GM12872 (cell line): ENCODE measurements around the gene MFSD1.

Experiments used
- CTCF ChIP-seq: IDR thresholded peaks from 3 replicates; pipeline ENCODE4 v1.5.1; 2011; ENCODE audit warnings: low read depth, mild to moderate bottlenecking, low read length, moderate library complexity; ENCODE audit not compliant: insufficient read depth

MFSD1 gene

GRCh38 chr3:158771982-158772381 is 29.9 kb upstream of the MFSD1 start:
- no peak for TF ChIP-seq CTCF

GRCh38 chr3:158773166-158773565 is 28.7 kb upstream of the MFSD1 start:
- no peak for TF ChIP-seq CTCF

DNA sequence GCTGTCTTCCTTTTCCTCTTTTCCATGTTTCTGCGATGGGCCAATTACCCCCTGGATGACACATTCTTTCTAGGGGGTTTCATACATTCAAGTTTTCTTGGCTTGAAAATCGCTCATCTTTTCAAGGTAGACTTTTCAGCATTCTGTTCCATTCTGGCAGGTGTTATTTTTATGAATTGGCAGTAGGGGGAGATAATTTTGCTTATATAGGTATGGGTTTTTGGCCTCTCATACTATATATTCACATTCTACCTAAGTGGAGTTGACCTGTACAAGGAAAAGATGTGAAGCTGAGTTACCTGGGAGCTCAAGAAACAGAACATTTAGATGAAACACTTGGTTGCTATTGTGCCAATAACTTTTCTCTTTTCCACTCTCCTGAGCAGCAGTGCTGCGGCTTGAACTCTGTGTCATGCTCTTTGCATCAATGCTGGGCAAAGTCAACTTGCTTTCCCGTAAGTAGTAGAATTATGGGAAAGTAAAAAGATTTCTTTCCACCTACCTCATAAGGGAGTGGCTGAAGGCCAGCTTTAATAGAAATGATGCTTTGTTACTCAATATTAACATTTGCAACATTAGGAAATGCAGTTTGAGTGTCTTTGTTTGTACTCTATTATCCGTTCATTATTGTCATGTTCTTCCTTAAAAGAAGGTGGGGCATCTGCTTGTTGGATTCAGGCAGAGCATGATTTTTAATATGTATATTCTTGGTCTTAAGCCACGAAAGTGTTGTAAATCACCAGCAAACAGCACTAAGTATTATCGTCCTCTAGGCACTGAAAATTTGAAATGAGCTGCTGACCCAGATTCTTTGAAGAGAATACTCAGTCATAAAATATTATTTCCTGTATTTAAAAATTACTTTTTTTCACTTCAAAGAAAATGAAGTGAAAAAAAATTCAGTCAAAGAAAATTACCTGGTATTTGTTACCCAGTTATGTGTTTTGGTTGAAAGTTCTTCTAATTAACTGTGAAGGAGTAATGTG is 27.7 kb upstream of the MFSD1 start:
- TF ChIP-seq CTCF, result 0 out of 3 replicates have a peak, but pooled peaks have one; percentile 12

GRCh38 chr3:158774965-158775364 is 26.9 kb upstream of the MFSD1 start:
- TF ChIP-seq CTCF, result no peak

GRCh38 chr3:158775426-158776410 is 26.1 kb upstream of the MFSD1 start:
- no peak for TF ChIP-seq CTCF

GRCh38 chr3:158776531-158776930 is 25.3 kb upstream of the MFSD1 start:
- no peak for TF ChIP-seq CTCF

DNA sequence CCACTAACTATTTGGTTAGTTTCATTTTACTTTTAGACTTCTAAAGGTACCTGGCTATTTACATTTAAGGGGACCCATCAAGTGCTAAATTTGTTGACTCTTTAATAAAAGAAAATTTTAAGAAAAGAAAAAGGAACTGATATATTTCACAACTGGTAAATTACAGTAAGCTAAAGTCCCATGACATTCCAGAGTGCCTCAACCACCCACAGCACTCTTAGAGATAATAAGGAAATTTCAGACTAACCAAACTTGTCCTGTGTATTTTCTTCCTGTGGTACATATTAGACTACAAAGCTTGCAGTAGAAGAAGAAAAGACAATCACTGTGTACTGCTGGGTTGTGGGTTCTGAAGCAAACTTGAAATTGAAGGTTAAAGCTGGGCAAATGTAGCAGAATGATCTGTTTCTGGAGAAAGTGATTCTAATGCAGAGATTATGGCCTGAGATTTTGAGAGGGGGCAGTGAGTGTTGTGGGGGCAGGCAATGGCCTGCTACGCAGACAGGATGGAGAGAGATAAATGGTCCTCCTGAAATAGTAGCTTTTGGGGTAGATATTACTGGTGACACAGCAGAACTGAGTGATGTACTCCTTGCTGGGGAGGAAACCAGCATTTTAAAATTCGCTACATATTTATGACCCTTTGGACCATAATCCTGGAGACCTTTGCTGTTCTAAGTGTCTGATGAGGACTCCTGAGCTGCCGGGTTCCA is 24.5 kb upstream of the MFSD1 start:
- TF ChIP-seq CTCF, result no peak
